Vagina (tissue), 2 donors: ENCODE data around the gene CRABP1. TPM values are rescaled to one million over a fixed set of nuclear protein-coding genes. Genes with fewer than 3 reads are reported as not detected.

Experiments
- DNase-seq, 2 donors: peaks; one replicate each; pipeline ENCODE4 v3.0.0-alpha.2; 2017; ENCODE audit errors: extremely low spot score in 2 of 2
- H3K27ac ChIP-seq: fragments of 200-600 bp; sonication (generic); one replicate; pipeline ENCODE4 v1.5.1; 2019
- H3K27me3 ChIP-seq: fragments of 200-600 bp; sonication (generic); one replicate; pipeline ENCODE4 v1.5.1; 2019
- H3K36me3 ChIP-seq, 2 donors: fragments of 200-600 bp; sonication (generic); one replicate each; pipeline ENCODE4 v1.5.1; 2017 to 2019
- H3K4me1 ChIP-seq: fragments of 200-600 bp; sonication (generic); one replicate; pipeline ENCODE4 v1.5.1; 2019
- H3K4me3 ChIP-seq, 2 donors: fragments of 200-600 bp; sonication (generic); 1 replicate in 1 of 2; 2 replicates in 1 of 2; pipeline ENCODE4 v1.5.1; 2016 to 2019
- H3K9me3 ChIP-seq: fragments of 200-600 bp; sonication (generic); one replicate; pipeline ENCODE4 v1.5.1; 2019
- CTCF ChIP-seq, 3 experiments: fragments of 450-650 bp in 2 of 3; fragments of 200-600 bp in 1 of 3; sonication (generic) in 1 of 3; IDR thresholded peaks; one replicate each; pipeline ENCODE4 v1.5.1; 2017 to 2019; ENCODE audit warnings: antibody characterized with exemption in 3 of 3, mild to moderate bottlenecking in 2 of 3, moderate library complexity in 2 of 3
- POLR2A ChIP-seq, 2 donors: fragments of 450-650 bp; IDR thresholded peaks; one replicate each; pipeline ENCODE4 v1.6.1; 2017; ENCODE audit warnings: antibody characterized with exemption in 2 of 2, mild to moderate bottlenecking in 2 of 2, moderate library complexity in 2 of 2
- POLR2AphosphoS5 ChIP-seq, 2 donors: sonication (generic); formaldehyde crosslinking; IDR thresholded peaks; one replicate each; pipeline ENCODE4 v1.9.0; 2017; ENCODE audit warnings: antibody characterized with exemption in 2 of 2, mild to moderate bottlenecking in 2 of 2, low read depth in 1 of 2; ENCODE audit not compliant: insufficient read depth in 1 of 2
- intact Hi-C: fragments of 100-400 bp; cut with DNase I; formaldehyde crosslinking; loops from one replicate; pipeline ENCODE4 v1.15.1; 2023
- small RNA-seq: library from RNA; depleted of rRNA; stranded (forward); fragments of <200 nt; gene quantifications from one replicate; pipeline ENCODE3, GENCODE V24; 2016
- total RNA-seq: library from RNA; depleted of rRNA; stranded (reverse); fragments of >200 nt; gene quantifications from one replicate; pipeline ENCODE4 v1.2.3, GENCODE V29; 2016

CRABP1 gene
- total RNA-seq, 1 donor from 2014 or later = not detected

- TF ChIP-seq POLR2AphosphoS5 (IDR thresholded peaks at IDR 0.05; ENCODE audit: insufficient read depth in 1 of 2, low read depth in 1 of 2) = no peak
- no peak for TF ChIP-seq POLR2A (IDR thresholded peaks at IDR 0.05)
- no peak for TF ChIP-seq CTCF (IDR thresholded peaks at IDR 0.05)
- no peak for DNase-seq
- Histone ChIP-seq H3K36me3 (no peaks in the 10 kb centered on the region), H3K27ac (no peak overlapping the region), H3K4me1 (peaks cover 14% of the 10 kb centered on the region), H3K27me3 (no peaks in the 10 kb centered on the region), H3K9me3 (no peaks in the 10 kb centered on the region), H3K4me3 (no peak overlapping the region)
- intact Hi-C loops = no loop called here
These were observed 57.2 kb downstream of the CRABP1 start for GRCh38 chr15:78397382-78397781.

Small RNAs within 50 kb of the gene (small RNA-seq; reads per million reads assigned to genes)
- not detected for gene AC090607.5

Other genes with a start within 250 kb of the CRABP1 start
- gene SH2D7, start 247.8 kb upstream of the CRABP1 start, total RNA-seq = not detected
- 13.0 TPM for gene CIB2, start 208.9 kb upstream of the CRABP1 start, total RNA-seq
- 60.2 TPM for gene IDH3A, start 191.0 kb upstream of the CRABP1 start, total RNA-seq
- gene ACSBG1, start 105.8 kb upstream of the CRABP1 start, total RNA-seq = 3.4 TPM
- 26.5 TPM for gene DNAJA4, start 75.8 kb upstream of the CRABP1 start, total RNA-seq
- gene SKIC8, start 40.7 kb upstream of the CRABP1 start, total RNA-seq = 54.3 TPM
- 40.8 TPM for gene IREB2, start 97.9 kb downstream of the CRABP1 start, total RNA-seq
- gene HYKK, start 167.2 kb downstream of the CRABP1 start, total RNA-seq = 9.6 TPM
- gene PSMA4, start 200.1 kb downstream of the CRABP1 start, total RNA-seq = 107 TPM
- gene CHRNA5, start 225.2 kb downstream of the CRABP1 start, total RNA-seq = 8.8 TPM